ENCODE data around the gene IFTAP. TPM values are rescaled to one million over a fixed set of nuclear protein-coding genes. Genes with fewer than 3 reads are reported as not detected.

Gene IFTAP
- total RNA-seq, 1 donor from 2014 or later, result 50.1 TPM

DNA sequence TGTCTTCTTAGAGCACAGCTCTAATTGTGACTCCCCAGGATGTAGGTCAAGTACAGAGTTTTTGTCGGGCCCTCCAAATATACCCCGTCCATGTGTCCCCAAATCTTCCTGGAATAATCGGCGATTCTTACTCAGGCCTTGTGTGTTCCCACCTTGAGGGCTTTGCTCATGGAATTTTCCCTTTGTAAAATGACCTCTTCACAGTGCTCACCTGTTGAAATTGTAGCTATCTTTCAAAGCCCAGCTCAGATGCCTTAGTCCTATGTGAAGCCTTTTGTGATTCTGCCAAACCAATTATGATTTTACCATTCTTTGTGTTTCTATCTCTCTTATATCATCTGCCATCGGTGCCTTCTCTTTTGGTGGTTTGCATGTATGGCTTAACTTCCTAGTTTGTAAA lies 33.8 kb downstream of the IFTAP start:
- no peak for DNase-seq
- H3K27ac ChIP-seq (replicated peaks), result no peak overlapping the region
- H3K4me3 ChIP-seq, result no peak overlapping the region
- no peak for TF ChIP-seq CTCF (IDR thresholded peaks at IDR 0.05; ENCODE audit: borderline replicate concordance)
- H3K27me3 ChIP-seq (ENCODE audit: low read depth), result no peaks in the 10 kb centered on the region
- H3K4me1 ChIP-seq, result peaks cover 8% of the 10 kb centered on the region
- H3K9me3 ChIP-seq (replicated peaks), result no peaks in the 10 kb centered on the region
- intact Hi-C loops (cut with micrococcal nuclease), result no loop called here
- H3K36me3 ChIP-seq, result no peaks in the 10 kb centered on the region

- intact Hi-C loops (cut with micrococcal nuclease), result no loop called here
- no peak for DNase-seq
- H3K4me3 ChIP-seq, result no peak overlapping the region
- H3K27ac ChIP-seq (replicated peaks), result no peak overlapping the region
- TF ChIP-seq CTCF (IDR thresholded peaks at IDR 0.05; ENCODE audit: borderline replicate concordance), result no peak
- no peaks in the 10 kb centered on the region for H3K27me3 ChIP-seq (ENCODE audit: low read depth)
- H3K4me1 ChIP-seq, result peaks cover 8% of the 10 kb centered on the region
- H3K9me3 ChIP-seq (replicated peaks), result no peaks in the 10 kb centered on the region
- H3K36me3 ChIP-seq, result no peaks in the 10 kb centered on the region
These were observed 34.5 kb downstream of the IFTAP start for GRCh38 chr11:36628765-36629244.

GRCh38 chr11:36631774-36632173 lies 37.5 kb downstream of the IFTAP start:
- H3K4me3 ChIP-seq, result no peak overlapping the region
- no peak for DNase-seq
- TF ChIP-seq CTCF (IDR thresholded peaks at IDR 0.05; ENCODE audit: borderline replicate concordance), result no peak
- intact Hi-C loops (cut with micrococcal nuclease), result no loop called here
- H3K9me3 ChIP-seq (replicated peaks), result no peaks in the 10 kb centered on the region
- no peak overlapping the region for H3K27ac ChIP-seq (replicated peaks)
- H3K27me3 ChIP-seq (ENCODE audit: low read depth), result no peaks in the 10 kb centered on the region
- peaks cover 6% of the 10 kb centered on the region for H3K36me3 ChIP-seq
- H3K4me1 ChIP-seq, result peaks cover 11% of the 10 kb centered on the region

GRCh38 chr11:36635066-36635862 lies 41.0 kb downstream of the IFTAP start:
- intact Hi-C loops (cut with micrococcal nuclease), result no loop called here
- Histone ChIP-seq H3K27ac (replicated peaks) (no peak overlapping the region), H3K4me1 (peaks cover 3% of the 10 kb centered on the region), H3K9me3 (replicated peaks) (no peaks in the 10 kb centered on the region), H3K36me3 (peaks cover 6% of the 10 kb centered on the region), H3K27me3 (ENCODE audit: low read depth) (no peaks in the 10 kb centered on the region), H3K4me3 (no peak overlapping the region)
- peak; percentile 11 for DNase-seq
- no peak for TF ChIP-seq CTCF (IDR thresholded peaks at IDR 0.05; ENCODE audit: borderline replicate concordance)

GRCh38 chr11:36638556-36638955 lies 44.3 kb downstream of the IFTAP start:
- peaks cover 4% of the 10 kb centered on the region for H3K9me3 ChIP-seq (replicated peaks)
- H3K4me3 ChIP-seq, result no peak overlapping the region
- peaks cover 3% of the 10 kb centered on the region for H3K4me1 ChIP-seq
- H3K36me3 ChIP-seq, result peaks cover 6% of the 10 kb centered on the region
- no peaks in the 10 kb centered on the region for H3K27me3 ChIP-seq (ENCODE audit: low read depth)
- no peak for TF ChIP-seq CTCF (IDR thresholded peaks at IDR 0.05; ENCODE audit: borderline replicate concordance)
- no peak overlapping the region for H3K27ac ChIP-seq (replicated peaks)
- DNase-seq, result no peak
- intact Hi-C loops (cut with micrococcal nuclease), result no loop called here

Measured in left ventricle myocardium inferior (tissue), 1 donor.